CD8-positive, alpha-beta memory T cell (primary cell): Measurements from ENCODE around the gene HIKESHI. TPM values are rescaled to one million over a fixed set of nuclear protein-coding genes. Genes with fewer than 3 reads are reported as not detected.

ENCODE experiments used
- CTCF ChIA-PET: fragments of 350-600 bp; sonication (Branson Sonifier 250); formaldehyde crosslinking; loops from one replicate; lab custom pipeline; 2021; ENCODE audit warnings: antibody characterized with exemption; lab: Charles Lee
- POLR2A ChIA-PET: fragments of 350-600 bp; sonication (Branson Sonifier 250); formaldehyde crosslinking; loops from one replicate; lab custom pipeline; 2021; ENCODE audit warnings: antibody characterized with exemption; lab: Charles Lee
- DNase-seq, 5 donors: peaks; one replicate each; pipeline versions ENCODE4 v3.0.0 to v3.0.0-alpha.2; 2020 to 2022; ENCODE audit warnings: mixed read lengths in 1 of 5
- H3K27ac ChIP-seq: one replicate; pipeline ENCODE4 v1.7.0; 2013; ENCODE audit warnings: low read depth, mild to moderate bottlenecking, low read length, moderate library complexity
- H3K27me3 ChIP-seq: 2 replicates; pipeline ENCODE4 v1.7.0; 2013; ENCODE audit warnings: low read length, mild to moderate bottlenecking; ENCODE audit not compliant: insufficient read depth, poor library complexity, severe bottlenecking
- H3K36me3 ChIP-seq: 2 replicates; pipeline ENCODE4 v1.7.0; 2013; ENCODE audit warnings: mild to moderate bottlenecking, low read length, moderate library complexity; ENCODE audit not compliant: insufficient read depth
- H3K4me1 ChIP-seq: 2 replicates; pipeline ENCODE4 v1.7.0; 2013; ENCODE audit warnings: mild to moderate bottlenecking, low read length, moderate library complexity; ENCODE audit not compliant: insufficient read depth
- H3K4me3 ChIP-seq: 2 replicates; pipeline ENCODE4 v1.7.0; 2013; ENCODE audit warnings: mild to moderate bottlenecking, low read length
- H3K9me3 ChIP-seq: 2 replicates; pipeline ENCODE4 v1.7.0; 2013; ENCODE audit warnings: mild to moderate bottlenecking, low read length
- H3K27ac Mint-ChIP-seq, 8 donors: one replicate each; pipeline ENCODE4 v1.8.0; 2020 to 2021; ENCODE audit warnings: mixed read lengths in 8 of 8, mild to moderate bottlenecking in 6 of 8, inconsistent platforms in 3 of 8, moderate library complexity in 3 of 8
- H3K27me3 Mint-ChIP-seq, 2 donors: one replicate each; pipeline ENCODE4 v1.8.0; 2020 to 2021; ENCODE audit warnings: mixed read lengths in 2 of 2, mild to moderate bottlenecking in 1 of 2, moderate library complexity in 1 of 2
- H3K36me3 Mint-ChIP-seq, 3 donors: one replicate each; pipeline ENCODE4 v1.8.0; 2020 to 2021; ENCODE audit warnings: mixed read lengths in 3 of 3, inconsistent platforms in 1 of 3, mild to moderate bottlenecking in 1 of 3
- H3K4me1 Mint-ChIP-seq, 3 donors: one replicate each; pipeline ENCODE4 v1.8.0; 2020 to 2021; ENCODE audit warnings: mixed read lengths in 3 of 3, inconsistent platforms in 1 of 3, mild to moderate bottlenecking in 1 of 3
- H3K4me3 Mint-ChIP-seq, 7 donors: one replicate each; pipeline ENCODE4 v1.8.0; 2020 to 2021; ENCODE audit warnings: mixed read lengths in 7 of 7, mild to moderate bottlenecking in 6 of 7, moderate library complexity in 4 of 7, inconsistent platforms in 2 of 7
- H3K9me3 Mint-ChIP-seq, 5 donors: one replicate each; pipeline ENCODE4 v1.8.0; 2020 to 2022; ENCODE audit warnings: mixed read lengths in 5 of 5, mild to moderate bottlenecking in 3 of 5, moderate library complexity in 2 of 5, inconsistent platforms in 1 of 5
- polyA plus RNA-seq: library from polyadenylated mRNA; unstranded; fragments of 300-500 nt; fragmentation: Illumina TruSeq; gene quantifications from one replicate; pipeline ENCODE4 v1.2.3, GENCODE V29; 2021
- total RNA-seq, 2 experiments: library from RNA; stranded (reverse); gene quantifications; one replicate each; pipeline ENCODE4 v1.2.3, GENCODE V29; 2021

The HIKESHI gene
- total and polyA plus RNA-seq, 3 experiments from 2014 or later: 52.9 to 85.3 (median 56.9) TPM

- Mint-ChIP-seq H3K36me3 (no peaks in the 10 kb centered on the region), H3K27me3 (peaks cover 2 to 6% of the 10 kb centered on the region in 2 donors), H3K9me3 (no peaks in the 10 kb centered on the region), H3K27ac (no peak overlapping the region), H3K4me3 (no peak overlapping the region), H3K4me1 (no peaks in the 10 kb centered on the region)
- H3K27me3 ChIP-seq: no peaks in the 10 kb centered on the region
- no peak for DNase-seq
- CTCF ChIA-PET: no interaction called here
- H3K27ac ChIP-seq: no peak overlapping the region
- no peaks in the 10 kb centered on the region for H3K4me1 ChIP-seq
- POLR2A ChIA-PET: no interaction called here
- no peak overlapping the region for H3K4me3 ChIP-seq
- H3K36me3 ChIP-seq: no peaks in the 10 kb centered on the region
- H3K9me3 ChIP-seq: no peaks in the 10 kb centered on the region
Measured at GRCh38 chr11:86370922-86371594, 69.0 kb downstream of the HIKESHI start.

- H3K9me3 ChIP-seq: no peaks in the 10 kb centered on the region
- ChIA-PET POLR2A (no interaction called here), CTCF (no interaction called here)
- Mint-ChIP-seq H3K4me1 (no peaks in the 10 kb centered on the region), H3K27me3 (peaks cover 3 to 6% of the 10 kb centered on the region in 2 donors), H3K9me3 (peaks cover 0 to 1% (median 0%) of the 10 kb centered on the region in 5 donors), H3K27ac (no peak overlapping the region), H3K36me3 (no peaks in the 10 kb centered on the region), H3K4me3 (no peak overlapping the region)
- no peak for DNase-seq
- no peaks in the 10 kb centered on the region for H3K36me3 ChIP-seq
- no peak overlapping the region for H3K27ac ChIP-seq
- no peaks in the 10 kb centered on the region for H3K27me3 ChIP-seq
- H3K4me1 ChIP-seq: no peaks in the 10 kb centered on the region
- no peak overlapping the region for H3K4me3 ChIP-seq
Measured at GRCh38 chr11:86372041-86372440, 70.0 kb downstream of the HIKESHI start.

GRCh38 chr11:86372586-86372985 is 70.5 kb downstream of the HIKESHI start:
- H3K4me3 Mint-ChIP-seq: no peak overlapping the region
- Histone ChIP-seq H3K4me3 (no peak overlapping the region), H3K27me3 (no peaks in the 10 kb centered on the region), H3K9me3 (no peaks in the 10 kb centered on the region), H3K27ac (no peak overlapping the region), H3K36me3 (no peaks in the 10 kb centered on the region), H3K4me1 (no peaks in the 10 kb centered on the region)
- no peak for DNase-seq
- H3K36me3 Mint-ChIP-seq: no peaks in the 10 kb centered on the region
- no peaks in the 10 kb centered on the region for H3K4me1 Mint-ChIP-seq
- ChIA-PET POLR2A (no interaction called here), CTCF (no interaction called here)
- peaks cover 4 to 6% of the 10 kb centered on the region in 2 donors for H3K27me3 Mint-ChIP-seq
- H3K27ac Mint-ChIP-seq: no peak overlapping the region
- H3K9me3 Mint-ChIP-seq: peaks cover 0 to 1% (median 0%) of the 10 kb centered on the region in 5 donors

GRCh38 chr11:86374069-86374468 is 72.0 kb downstream of the HIKESHI start:
- no peak overlapping the region for H3K27ac ChIP-seq
- peaks cover 0 to 1% (median 0%) of the 10 kb centered on the region in 5 donors for H3K9me3 Mint-ChIP-seq
- no peaks in the 10 kb centered on the region for H3K36me3 Mint-ChIP-seq
- DNase-seq: no peak
- no peak overlapping the region for H3K4me3 ChIP-seq
- no peaks in the 10 kb centered on the region for H3K36me3 ChIP-seq
- no peaks in the 10 kb centered on the region for H3K4me1 ChIP-seq
- H3K27me3 ChIP-seq: no peaks in the 10 kb centered on the region
- ChIA-PET CTCF (no interaction called here), POLR2A (no interaction called here)
- H3K9me3 ChIP-seq: no peaks in the 10 kb centered on the region
- no peaks in the 10 kb centered on the region for H3K4me1 Mint-ChIP-seq
- H3K27ac Mint-ChIP-seq: no peak overlapping the region
- peaks cover 4 to 6% of the 10 kb centered on the region in 2 donors for H3K27me3 Mint-ChIP-seq
- no peak overlapping the region for H3K4me3 Mint-ChIP-seq

GRCh38 chr11:86374586-86374985 is 72.5 kb downstream of the HIKESHI start, which contains the start of gene CCDC81:
Gene CCDC81, plus strand, starts transcription at chr11:86374887. Its CDS starts 277 bp downstream, at chr11:86375164.
- no peak within 1 kb of the TSS for H3K4me3 ChIP-seq
- Mint-ChIP-seq H3K27me3 (peaks cover 4 to 6% of the 10 kb centered on the region in 2 donors), H3K4me3 (no peak within 1 kb of the TSS), H3K27ac (peak within 1 kb of the TSS in 1 of 8 donors; percentile 61), H3K9me3 (peaks cover 0 to 1% (median 0%) of the 10 kb centered on the region in 5 donors), H3K36me3 (no peaks in the 10 kb centered on the region), H3K4me1 (no peaks in the 10 kb centered on the region)
- H3K4me1 ChIP-seq: no peaks in the 10 kb centered on the region
- no peak within 1 kb of the TSS for H3K27ac ChIP-seq
- no peaks in the 10 kb centered on the region for H3K9me3 ChIP-seq
- no peaks in the 10 kb centered on the region for H3K27me3 ChIP-seq
- ChIA-PET CTCF (no interaction called here), POLR2A (no interaction called here)
- DNase-seq: no peak
- no peaks in the 10 kb centered on the region for H3K36me3 ChIP-seq

GRCh38 chr11:86377972-86378371 is 75.9 kb downstream of the HIKESHI start:
- Mint-ChIP-seq H3K27me3 (peaks cover 2 to 6% of the 10 kb centered on the region in 2 donors), H3K27ac (no peak overlapping the region), H3K36me3 (no peaks in the 10 kb centered on the region), H3K4me1 (no peaks in the 10 kb centered on the region), H3K9me3 (peaks cover 0 to 1% (median 0%) of the 10 kb centered on the region in 5 donors), H3K4me3 (no peak overlapping the region)
- Histone ChIP-seq H3K27ac (no peak overlapping the region), H3K27me3 (no peaks in the 10 kb centered on the region), H3K4me1 (no peaks in the 10 kb centered on the region), H3K9me3 (no peaks in the 10 kb centered on the region), H3K4me3 (no peak overlapping the region), H3K36me3 (no peaks in the 10 kb centered on the region)
- ChIA-PET POLR2A (no interaction called here), CTCF (no interaction called here)
- no peak for DNase-seq

GRCh38 chr11:86380295-86381059 is 78.4 kb downstream of the HIKESHI start:
- Histone ChIP-seq H3K4me1 (no peaks in the 10 kb centered on the region), H3K9me3 (no peaks in the 10 kb centered on the region), H3K4me3 (no peak overlapping the region), H3K27ac (no peak overlapping the region), H3K27me3 (no peaks in the 10 kb centered on the region), H3K36me3 (no peaks in the 10 kb centered on the region)
- no peak for DNase-seq
- POLR2A ChIA-PET: no interaction called here
- CTCF ChIA-PET: no interaction called here
- H3K36me3 Mint-ChIP-seq: no peaks in the 10 kb centered on the region
- H3K27ac Mint-ChIP-seq: no peak overlapping the region
- H3K4me3 Mint-ChIP-seq: no peak overlapping the region
- no peaks in the 10 kb centered on the region for H3K4me1 Mint-ChIP-seq
- peaks cover 0 to 2% of the 10 kb centered on the region in 2 donors for H3K27me3 Mint-ChIP-seq
- peaks cover 0 to 1% (median 0%) of the 10 kb centered on the region in 5 donors for H3K9me3 Mint-ChIP-seq
